GM12878 (cell line): Measurements from ENCODE around the gene RNASEH2A. TPM values are rescaled to one million over a fixed set of nuclear protein-coding genes. Genes with fewer than 3 reads are reported as not detected.

ENCODE experiments used
- ATF7 ChIP-seq: fragments of 450-650 bp; IDR thresholded peaks from 2 replicates; pipeline ENCODE4 v1.6.1; 2016; ENCODE audit warnings: low read depth, mild to moderate bottlenecking
- BCL11A ChIP-seq: IDR thresholded peaks from 2 replicates; pipeline ENCODE4 v1.6.1; 2011; ENCODE audit warnings: low read depth, low read length
- CBX3 ChIP-seq: fragments of 200-600 bp; sonication (generic); IDR thresholded peaks from 2 replicates; pipeline ENCODE4 v1.6.1; 2016; ENCODE audit warnings: low read depth, borderline replicate concordance
- EED ChIP-seq: sonication (generic); IDR thresholded peaks from 2 replicates; pipeline ENCODE4 v1.6.1; 2016; ENCODE audit warnings: antibody characterized with exemption, low read depth
- EP300 ChIP-seq, 2 experiments: fragments of 150-350 bp in 1 of 2; IDR thresholded peaks; 2 replicates each; pipeline ENCODE4 v1.6.1; 2011 to 2012; ENCODE audit warnings: low read depth in 2 of 2, low read length in 2 of 2, borderline replicate concordance in 1 of 2, improper control_type of control experiment in 1 of 2, inconsistent platforms in 1 of 2; ENCODE audit not compliant: control insufficient read depth in 1 of 2
- ESRRA ChIP-seq: IDR thresholded peaks from 2 replicates; pipeline ENCODE4 v1.6.1; 2012; ENCODE audit warnings: mild to moderate bottlenecking, low read length, improper control_type of control experiment
- HCFC1 ChIP-seq: fragments of 150-350 bp; IDR thresholded peaks from 2 replicates; pipeline ENCODE4 v1.6.1; 2014; ENCODE audit warnings: low read length
- MYC ChIP-seq: IDR thresholded peaks from 2 replicates; pipeline ENCODE4 v1.6.1; 2011; ENCODE audit warnings: mild to moderate bottlenecking, low read length, moderate library complexity, inconsistent platforms; ENCODE audit not compliant: insufficient read depth, insufficient replicate concordance, insufficient read length, severe bottlenecking
- PAX5 ChIP-seq: IDR thresholded peaks from 2 replicates; pipeline ENCODE4 v1.6.1; 2011; ENCODE audit warnings: low read depth, low read length, borderline replicate concordance
- PAX8 ChIP-seq: fragments of 450-650 bp; IDR thresholded peaks from 2 replicates; pipeline ENCODE4 v1.6.1; 2017; ENCODE audit warnings: mild to moderate bottlenecking, moderate library complexity
- PML ChIP-seq: IDR thresholded peaks from 2 replicates; pipeline ENCODE4 v1.6.1; 2012; ENCODE audit warnings: low read length, inconsistent platforms
- TAF1 ChIP-seq: IDR thresholded peaks from 2 replicates; pipeline ENCODE4 v1.6.1; 2011; ENCODE audit warnings: mild to moderate bottlenecking, low read depth, low read length, borderline replicate concordance
- TCF3 ChIP-seq: IDR thresholded peaks from 2 replicates; pipeline ENCODE4 v1.6.1; 2012; ENCODE audit warnings: low read depth, mild to moderate bottlenecking, low read length, borderline replicate concordance; ENCODE audit not compliant: insufficient read depth
- TCF7 ChIP-seq: IDR thresholded peaks from 2 replicates; pipeline ENCODE4 v1.6.1; 2014; ENCODE audit warnings: antibody characterized with exemption, borderline replicate concordance
- YY1 ChIP-seq: IDR thresholded peaks from 2 replicates; pipeline ENCODE4 v1.6.1; 2011; ENCODE audit warnings: low read depth, mild to moderate bottlenecking, low read length
- ZNF687 ChIP-seq: fragments of 450-650 bp; IDR thresholded peaks from 2 replicates; pipeline ENCODE4 v1.6.1; 2017; ENCODE audit warnings: mild to moderate bottlenecking, moderate library complexity
- polyA plus RNA-seq, 11 experiments: library from polyadenylated mRNA; depleted of rRNA in 4 of 11; unstranded in 6 of 11; stranded (reverse) in 5 of 11; fragments of >200 nt; fragmentation: Nextera tagmentation in 4 of 11; fragmentation: Illumina TruSeq in 1 of 11; extraction: Ambion mirVana in 4 of 11; extraction: Trizol in 1 of 11; gene quantifications; 1 replicate in 1 of 11; 2 replicates in 10 of 11; pipeline versions ENCODE4 v1.2.1 to v1.2.3, GENCODE V29; 2011 to 2016; ENCODE audit warnings: inconsistent platforms in 2 of 11, missing spikeins in 2 of 11, low read depth in 1 of 11
- total RNA-seq, 4 experiments: library from RNA; depleted of rRNA in 3 of 4; stranded (reverse); fragments of >200 nt in 3 of 4; fragmentation: Illumina TruSeq in 1 of 4; extraction: Trizol in 1 of 4; gene quantifications; 2 replicates each; pipeline versions ENCODE4 v1.2.1 to v1.2.3, GENCODE V29; 2013 to 2021
- TF ChIP-seq, protein P1 (sequence below): fragments of 450-650 bp; IDR thresholded peaks from 2 replicates; pipeline ENCODE4 v1.6.1; 2017; ENCODE audit warnings: low read depth, mild to moderate bottlenecking, moderate library complexity
- TF ChIP-seq, protein P2 (sequence below): fragments of 150-350 bp; IDR thresholded peaks from 2 replicates; pipeline ENCODE4 v1.6.1; 2014; ENCODE audit warnings: mild to moderate bottlenecking, low read depth, low read length
- TF ChIP-seq, protein P3 (sequence below): fragments of 450-650 bp; conservative IDR thresholded peaks from 2 replicates; pipeline ENCODE4 v1.6.1; 2017; ENCODE audit warnings: mild to moderate bottlenecking, moderate library complexity

The RNASEH2A gene
- total and polyA plus RNA-seq, 10 of the 15 experiments (the other 5 are each of a cell fraction or from before 2014, with no cell fraction given) = 17.4 to 103 (median 40.4) TPM

DNA sequence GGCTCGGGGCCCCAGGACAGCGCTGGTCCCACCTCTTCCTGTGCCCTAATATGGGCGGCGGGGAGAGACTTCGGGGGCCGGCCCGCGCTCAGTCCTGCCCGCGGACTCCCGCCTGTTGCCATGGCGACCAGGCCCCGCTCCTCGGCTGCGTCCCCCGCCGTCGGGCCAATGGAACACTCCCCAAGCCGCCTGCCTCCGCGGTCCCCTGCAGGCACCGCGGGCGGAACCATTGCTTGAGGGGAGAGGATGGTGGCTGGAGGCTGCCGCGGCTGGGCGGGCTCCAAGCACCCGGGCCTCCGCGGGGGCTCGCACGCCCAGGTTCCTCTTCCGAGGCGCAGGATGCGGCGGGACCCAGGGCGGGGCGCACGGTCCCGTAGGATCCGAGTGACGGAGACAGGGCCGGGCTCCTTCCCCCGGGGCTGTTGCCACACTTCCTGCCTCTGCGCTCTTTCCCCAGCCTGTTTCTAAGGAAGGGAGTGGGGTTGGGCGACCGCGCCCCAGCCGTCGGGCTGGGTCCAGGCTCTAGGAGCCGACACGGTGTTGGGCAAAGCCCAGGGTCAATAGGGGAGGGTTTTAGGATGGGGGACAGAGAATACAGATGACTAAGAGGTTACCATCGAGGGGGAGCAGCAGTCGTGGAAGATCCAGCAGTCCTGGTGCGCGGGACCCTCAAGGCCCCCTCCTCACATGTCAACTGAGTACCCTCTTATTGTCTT is 16.3 kb upstream of the RNASEH2A start (continued):
- TF ChIP-seq ZNF687 (no peak), HCFC1 (no peak; the same call in 1 of the 2 replicates), ATF7 (peak; percentile 98), ESRRA (0 out of 2 replicates have a peak, but pooled peaks have one; percentile 50), CBX3 (no peak), BCL11A (no peak), TAF1 (peak; percentile 56; the same call in 1 of the 2 replicates), MYC (no peak), EP300 (IDR thresholded peaks at IDR 0.05; ENCODE audit: borderline replicate concordance in 1 of 2, control insufficient read depth in 1 of 2, low read depth in 2 of 2, low read length in 2 of 2) (0 out of 4 replicates have a peak, but pooled peaks of 1 of the 2 experiments have one; percentile 9), YY1 (peak; percentile 69), PAX8 (no peak), TCF7 (no peak), TCF3 (no peak), PAX5 (no peak; the same call in 1 of the 2 replicates), EED (peak; percentile 64), PML (no peak)
- TF ChIP-seq, protein P1, sequence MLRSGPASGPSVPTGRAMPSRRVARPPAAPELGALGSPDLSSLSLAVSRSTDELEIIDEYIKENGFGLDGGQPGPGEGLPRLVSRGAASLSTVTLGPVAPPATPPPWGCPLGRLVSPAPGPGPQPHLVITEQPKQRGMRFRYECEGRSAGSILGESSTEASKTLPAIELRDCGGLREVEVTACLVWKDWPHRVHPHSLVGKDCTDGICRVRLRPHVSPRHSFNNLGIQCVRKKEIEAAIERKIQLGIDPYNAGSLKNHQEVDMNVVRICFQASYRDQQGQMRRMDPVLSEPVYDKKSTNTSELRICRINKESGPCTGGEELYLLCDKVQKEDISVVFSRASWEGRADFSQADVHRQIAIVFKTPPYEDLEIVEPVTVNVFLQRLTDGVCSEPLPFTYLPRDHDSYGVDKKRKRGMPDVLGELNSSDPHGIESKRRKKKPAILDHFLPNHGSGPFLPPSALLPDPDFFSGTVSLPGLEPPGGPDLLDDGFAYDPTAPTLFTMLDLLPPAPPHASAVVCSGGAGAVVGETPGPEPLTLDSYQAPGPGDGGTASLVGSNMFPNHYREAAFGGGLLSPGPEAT = peak; percentile 87
- TF ChIP-seq, protein P2, sequence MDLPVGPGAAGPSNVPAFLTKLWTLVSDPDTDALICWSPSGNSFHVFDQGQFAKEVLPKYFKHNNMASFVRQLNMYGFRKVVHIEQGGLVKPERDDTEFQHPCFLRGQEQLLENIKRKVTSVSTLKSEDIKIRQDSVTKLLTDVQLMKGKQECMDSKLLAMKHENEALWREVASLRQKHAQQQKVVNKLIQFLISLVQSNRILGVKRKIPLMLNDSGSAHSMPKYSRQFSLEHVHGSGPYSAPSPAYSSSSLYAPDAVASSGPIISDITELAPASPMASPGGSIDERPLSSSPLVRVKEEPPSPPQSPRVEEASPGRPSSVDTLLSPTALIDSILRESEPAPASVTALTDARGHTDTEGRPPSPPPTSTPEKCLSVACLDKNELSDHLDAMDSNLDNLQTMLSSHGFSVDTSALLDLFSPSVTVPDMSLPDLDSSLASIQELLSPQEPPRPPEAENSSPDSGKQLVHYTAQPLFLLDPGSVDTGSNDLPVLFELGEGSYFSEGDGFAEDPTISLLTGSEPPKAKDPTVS = no peak
- TF ChIP-seq, protein P3, sequence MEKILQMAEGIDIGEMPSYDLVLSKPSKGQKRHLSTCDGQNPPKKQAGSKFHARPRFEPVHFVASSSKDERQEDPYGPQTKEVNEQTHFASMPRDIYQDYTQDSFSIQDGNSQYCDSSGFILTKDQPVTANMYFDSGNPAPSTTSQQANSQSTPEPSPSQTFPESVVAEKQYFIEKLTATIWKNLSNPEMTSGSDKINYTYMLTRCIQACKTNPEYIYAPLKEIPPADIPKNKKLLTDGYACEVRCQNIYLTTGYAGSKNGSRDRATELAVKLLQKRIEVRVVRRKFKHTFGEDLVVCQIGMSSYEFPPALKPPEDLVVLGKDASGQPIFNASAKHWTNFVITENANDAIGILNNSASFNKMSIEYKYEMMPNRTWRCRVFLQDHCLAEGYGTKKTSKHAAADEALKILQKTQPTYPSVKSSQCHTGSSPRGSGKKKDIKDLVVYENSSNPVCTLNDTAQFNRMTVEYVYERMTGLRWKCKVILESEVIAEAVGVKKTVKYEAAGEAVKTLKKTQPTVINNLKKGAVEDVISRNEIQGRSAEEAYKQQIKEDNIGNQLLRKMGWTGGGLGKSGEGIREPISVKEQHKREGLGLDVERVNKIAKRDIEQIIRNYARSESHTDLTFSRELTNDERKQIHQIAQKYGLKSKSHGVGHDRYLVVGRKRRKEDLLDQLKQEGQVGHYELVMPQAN = 0 out of 2 replicates have a peak, but pooled peaks have one; percentile 17
